Stimulated activated CD8-positive, alpha-beta memory T cell treated with anti-CD3 and anti-CD28 coated beads, Interleukin-15, amount 100 ng/mL, for 24 hours (primary cell): Measurements from ENCODE around the gene NRG3.

Source experiments
- DNase-seq: peaks from one replicate; pipeline ENCODE4 v3.0.0-alpha.2; 2020; ENCODE audit warnings: low read depth

NRG3 gene

GRCh38 chr10:81874875-81875466 is at the start of gene NRG3:
Gene NRG3, plus strand, starts transcription at chr10:81875194.
- no peak for DNase-seq

DNA sequence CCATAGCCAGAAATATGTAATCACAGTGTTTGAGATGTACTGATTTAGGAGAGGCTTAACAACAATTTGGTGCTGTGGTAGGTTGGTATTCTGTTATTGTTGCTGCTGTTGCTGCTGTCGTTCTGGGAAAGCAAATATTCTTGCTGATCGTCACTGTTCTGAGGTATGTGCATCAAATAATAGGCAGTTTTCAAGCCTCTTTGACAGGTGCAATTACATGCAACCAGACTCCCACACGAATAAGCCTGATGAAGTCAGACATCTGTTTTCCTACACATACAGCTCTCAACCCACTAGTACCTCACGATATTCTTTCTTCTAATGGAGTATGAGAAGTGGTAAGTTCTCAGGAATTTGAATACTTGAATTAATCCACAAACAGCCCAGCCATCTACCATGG is 46.7 kb upstream of the NRG3 start:
- no peak for DNase-seq

- DNase-seq: no peak
Observed at GRCh38 chr10:81831060-81831459, 43.9 kb upstream of the NRG3 start.

DNA sequence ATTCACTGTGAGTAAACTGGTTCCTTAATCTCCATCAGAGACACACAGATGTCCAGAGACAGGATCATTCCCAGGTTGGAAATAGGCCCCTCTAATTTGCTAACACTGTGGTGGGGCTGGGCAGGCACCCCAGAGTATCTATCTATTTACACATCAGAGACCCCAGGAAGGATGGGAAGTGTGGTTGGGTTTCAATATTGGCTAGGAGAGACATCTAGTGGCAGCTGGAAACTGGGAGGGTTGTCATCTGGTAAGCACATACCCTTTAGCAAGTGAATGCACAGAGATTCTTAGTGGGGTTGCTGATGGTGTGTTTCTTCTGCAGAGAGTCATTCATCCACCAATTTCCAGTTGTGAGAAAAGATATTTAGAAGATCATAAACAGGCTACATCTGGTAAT is 36.0 kb upstream of the NRG3 start:
- DNase-seq: no peak

- DNase-seq: no peak
Observed at GRCh38 chr10:81843042-81843441, 32.0 kb upstream of the NRG3 start.

DNA sequence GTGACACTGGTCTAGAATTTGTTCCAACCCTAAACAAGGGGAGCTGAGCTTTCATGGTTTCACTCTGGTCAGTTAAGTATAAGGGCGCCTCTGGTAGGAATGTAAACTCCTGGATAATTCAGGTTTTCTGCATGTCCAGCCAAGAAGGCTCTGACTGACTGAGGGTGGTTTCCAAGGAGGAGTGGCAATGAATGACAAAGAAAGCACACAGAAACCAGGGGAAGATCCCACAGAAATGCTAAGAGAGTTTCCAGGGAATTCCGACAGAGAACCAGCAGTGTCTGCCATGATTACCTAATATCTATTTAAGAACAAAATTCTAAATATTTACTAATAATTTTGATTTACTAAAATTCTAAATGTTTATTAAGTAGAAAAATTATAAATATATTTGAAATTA is 27.3 kb upstream of the NRG3 start:
- no peak for DNase-seq

- DNase-seq: no peak
Observed at GRCh38 chr10:81848514-81848913, 26.5 kb upstream of the NRG3 start.

DNA sequence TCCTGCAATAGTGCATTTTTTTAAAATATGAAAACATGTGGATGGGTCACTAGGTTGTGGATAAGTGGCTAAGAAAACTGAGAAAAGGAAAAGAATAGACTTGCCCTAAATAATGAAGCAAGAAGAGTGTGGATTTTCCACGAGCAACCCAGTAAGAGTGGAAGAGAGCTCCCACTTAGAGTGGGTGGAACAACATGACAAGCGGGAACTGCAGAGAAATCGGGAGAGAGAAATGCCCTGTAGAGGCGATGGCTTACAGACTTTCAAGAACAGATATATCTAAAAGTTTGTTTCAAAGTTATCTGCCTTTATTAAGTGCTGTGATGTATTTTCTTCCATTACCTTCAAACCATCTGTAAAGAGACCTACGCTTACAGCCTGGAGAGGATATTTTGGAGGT is 26.1 kb upstream of the NRG3 start:
- DNase-seq: no peak

DNA sequence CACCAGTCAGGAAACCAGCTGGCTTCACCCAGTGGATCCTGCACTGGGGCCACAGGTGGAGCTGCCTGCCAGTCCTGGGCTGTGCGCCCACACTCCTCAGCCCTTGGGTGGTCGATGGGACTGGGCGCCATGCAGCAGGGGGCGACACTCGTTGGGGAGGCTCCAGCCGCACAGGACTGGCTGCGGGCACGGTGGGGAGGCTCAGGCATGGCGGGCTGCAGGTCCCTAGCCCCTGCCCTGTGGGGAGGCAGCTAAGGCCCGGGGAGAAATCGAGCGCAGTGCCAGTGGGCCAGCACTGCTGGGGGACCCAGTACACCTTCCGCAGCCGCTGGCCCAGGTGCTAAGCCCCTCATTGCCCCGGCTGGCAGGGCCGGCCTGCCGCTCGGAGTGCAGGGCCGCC is 12.4 kb upstream of the NRG3 start:
- DNase-seq: no peak

DNA sequence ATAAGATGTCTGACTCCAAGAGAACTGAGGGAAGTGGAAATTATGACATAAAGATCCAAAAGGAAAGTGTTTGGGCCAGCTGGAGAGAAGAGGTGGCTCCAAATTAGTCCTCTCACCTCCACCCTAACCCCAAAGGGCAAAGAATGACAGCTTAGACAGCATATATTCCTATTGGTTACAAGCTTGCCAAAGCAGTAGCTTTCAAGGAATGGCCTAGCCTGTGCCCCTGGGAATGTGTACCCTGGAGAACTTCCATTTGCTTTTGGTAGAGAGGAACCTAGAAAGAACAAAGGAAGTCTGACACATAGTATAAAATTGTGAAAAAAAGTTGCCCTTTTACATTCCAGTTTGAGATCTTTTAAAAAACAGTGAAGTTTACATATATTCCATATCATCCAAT is 11.2 kb upstream of the NRG3 start:
- DNase-seq: no peak

DNA sequence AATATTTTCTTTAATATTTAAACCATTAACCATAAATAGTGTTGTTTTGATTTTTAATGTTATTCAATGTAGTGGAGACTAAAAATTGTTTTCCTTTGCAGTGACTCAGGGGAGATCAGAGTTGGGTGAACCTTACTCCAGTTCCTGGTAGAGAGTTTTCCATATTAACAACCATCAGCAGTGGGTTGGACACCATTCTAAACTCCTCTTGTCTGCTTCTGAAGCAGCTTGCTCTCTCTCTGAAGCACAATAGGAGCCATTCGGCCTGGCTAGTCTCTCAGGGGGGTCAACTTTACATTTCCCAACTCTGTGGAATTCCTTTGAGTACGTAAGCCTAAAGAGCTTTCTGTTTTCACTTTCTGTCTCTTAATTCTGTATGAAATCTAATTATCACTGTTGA is 9.4 kb upstream of the NRG3 start:
- DNase-seq: no peak

DNA sequence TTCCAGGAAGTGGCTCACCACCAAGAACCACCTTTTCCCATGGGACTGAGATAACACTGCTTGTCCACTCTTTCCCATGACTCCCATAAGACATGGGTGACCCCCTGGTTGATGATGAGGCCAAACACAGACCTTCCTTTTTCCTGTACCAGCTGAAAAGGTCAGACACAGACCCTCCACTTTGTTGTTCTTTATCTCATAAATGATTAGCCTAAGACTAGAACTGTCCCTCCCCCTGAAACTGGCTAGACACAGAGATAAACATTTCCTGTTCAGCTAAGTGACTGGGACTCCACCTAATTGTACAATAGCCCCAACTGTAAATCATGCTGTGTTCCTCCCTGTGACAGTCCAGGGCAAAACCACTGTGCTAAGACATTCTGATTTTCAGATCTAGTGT is 8.2 kb upstream of the NRG3 start:
- no peak for DNase-seq

DNA sequence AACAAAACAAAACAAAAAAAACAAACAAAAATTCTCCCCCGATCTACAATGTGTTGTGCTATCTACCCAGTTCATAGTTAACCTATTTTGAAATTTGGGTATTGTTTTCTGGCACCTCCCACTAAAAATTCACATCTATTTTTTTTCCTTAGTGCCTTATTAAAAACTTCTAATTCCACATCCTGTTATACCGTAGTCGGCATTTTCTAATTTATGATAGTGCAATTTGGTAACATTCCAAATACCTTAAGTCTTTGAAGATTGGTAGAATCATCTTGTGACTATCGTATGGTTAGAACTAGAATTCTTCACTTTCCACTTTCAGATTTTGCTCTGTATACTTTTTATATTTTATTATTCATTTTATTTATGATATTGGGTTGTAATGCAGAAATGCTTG is 4.5 kb upstream of the NRG3 start:
- DNase-seq: no peak

- no peak for DNase-seq
Observed at GRCh38 chr10:81871558-81871957, 3.4 kb upstream of the NRG3 start.

DNA sequence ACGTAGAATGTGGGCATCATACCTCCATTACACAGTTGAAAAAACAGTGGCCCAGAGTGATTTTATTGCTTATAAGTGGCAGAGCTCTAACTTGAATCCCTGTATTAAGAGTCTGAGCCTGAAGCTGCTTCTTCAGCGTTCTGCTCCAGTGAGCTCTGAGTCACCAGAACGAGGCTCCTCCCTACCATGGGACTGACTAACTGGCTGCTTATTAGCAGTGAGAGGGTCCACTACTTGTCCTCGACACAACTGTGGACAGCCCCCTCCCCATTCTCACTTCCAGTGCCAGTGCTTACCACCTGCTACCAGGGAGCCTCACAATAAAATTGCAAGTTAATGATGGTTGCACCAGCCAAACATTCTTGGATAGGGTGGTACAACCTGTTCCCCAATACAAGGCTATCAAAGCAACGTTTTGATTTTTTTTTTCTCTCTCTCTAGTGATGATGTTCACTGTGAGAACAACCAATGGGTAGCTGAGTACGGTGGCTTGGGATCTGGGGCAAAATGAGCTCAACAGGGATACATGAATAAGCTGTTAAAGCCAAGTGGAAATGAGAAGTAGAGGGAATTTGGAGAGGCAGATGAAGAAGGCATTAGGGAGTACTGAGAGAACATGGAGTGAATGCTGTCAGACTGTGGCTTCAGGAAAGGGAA is 2.7 kb upstream of the NRG3 start:
- no peak for DNase-seq

GRCh38 chr10:81873231-81873931 is 1.6 kb upstream of the NRG3 start:
- DNase-seq: no peak

DNA sequence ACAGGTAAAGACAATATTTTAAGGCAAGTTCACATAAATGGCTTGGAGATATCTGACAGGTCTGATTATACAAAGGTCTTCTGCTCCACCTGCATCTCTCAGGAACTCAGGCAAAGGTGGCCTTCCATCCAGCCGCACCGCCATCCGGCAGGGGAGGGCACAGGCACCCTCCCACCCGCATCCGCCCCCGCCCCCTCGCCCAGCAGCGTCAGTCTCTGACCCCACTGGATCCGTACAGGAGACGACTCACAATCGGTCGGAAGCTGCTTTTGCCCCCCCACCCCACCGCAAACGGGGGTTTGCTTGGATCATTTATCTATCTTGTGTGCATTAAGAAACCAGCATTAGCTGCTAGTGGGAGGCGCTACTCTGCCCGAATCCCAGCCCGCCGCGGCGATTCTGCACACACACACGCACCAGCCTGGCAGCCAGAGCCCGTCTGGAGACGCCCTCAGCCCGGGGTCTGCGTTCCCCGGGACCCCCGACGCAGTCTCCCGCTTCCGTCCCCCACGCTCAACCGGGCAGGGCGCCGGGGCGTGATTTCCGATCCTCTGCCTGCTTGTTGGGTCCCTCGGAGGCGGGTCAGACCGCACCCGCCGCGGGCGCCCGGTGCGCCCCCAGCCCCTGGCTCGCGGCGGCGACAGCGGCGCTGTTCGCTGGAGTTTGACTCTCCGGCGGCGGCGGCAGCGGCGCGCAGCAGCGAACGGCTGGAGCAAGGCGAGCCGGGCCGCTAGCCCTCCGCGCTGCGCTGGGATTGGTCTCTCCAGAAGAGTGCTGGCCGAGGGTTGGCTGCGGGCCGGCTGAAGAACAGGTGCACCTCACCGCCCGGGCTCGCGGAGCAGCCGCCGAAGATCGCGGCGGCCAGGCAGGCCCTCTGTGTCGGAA is 820 bp upstream of the NRG3 start:
- DNase-seq: no peak

DNA sequence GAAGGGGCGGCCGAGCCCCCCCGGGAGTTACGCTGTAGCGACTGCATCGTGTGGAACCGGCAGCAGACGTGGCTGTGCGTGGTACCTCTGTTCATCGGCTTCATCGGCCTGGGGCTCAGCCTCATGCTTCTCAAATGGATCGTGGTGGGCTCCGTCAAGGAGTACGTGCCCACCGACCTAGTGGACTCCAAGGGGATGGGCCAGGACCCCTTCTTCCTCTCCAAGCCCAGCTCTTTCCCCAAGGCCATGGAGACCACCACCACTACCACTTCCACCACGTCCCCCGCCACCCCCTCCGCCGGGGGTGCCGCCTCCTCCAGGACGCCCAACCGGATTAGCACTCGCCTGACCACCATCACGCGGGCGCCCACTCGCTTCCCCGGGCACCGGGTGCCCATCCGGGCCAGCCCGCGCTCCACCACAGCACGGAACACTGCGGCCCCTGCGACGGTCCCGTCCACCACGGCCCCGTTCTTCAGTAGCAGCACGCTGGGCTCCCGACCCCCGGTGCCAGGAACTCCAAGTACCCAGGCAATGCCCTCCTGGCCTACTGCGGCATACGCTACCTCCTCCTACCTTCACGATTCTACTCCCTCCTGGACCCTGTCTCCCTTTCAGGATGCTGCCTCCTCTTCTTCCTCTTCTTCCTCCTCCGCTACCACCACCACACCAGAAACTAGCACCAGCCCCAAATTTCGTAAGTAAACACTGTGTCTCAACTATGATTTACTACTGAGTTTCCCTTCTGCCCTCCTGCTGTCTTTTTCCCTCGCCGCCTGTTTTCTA is 666 bp downstream of the NRG3 start:
- no peak for DNase-seq

DNA sequence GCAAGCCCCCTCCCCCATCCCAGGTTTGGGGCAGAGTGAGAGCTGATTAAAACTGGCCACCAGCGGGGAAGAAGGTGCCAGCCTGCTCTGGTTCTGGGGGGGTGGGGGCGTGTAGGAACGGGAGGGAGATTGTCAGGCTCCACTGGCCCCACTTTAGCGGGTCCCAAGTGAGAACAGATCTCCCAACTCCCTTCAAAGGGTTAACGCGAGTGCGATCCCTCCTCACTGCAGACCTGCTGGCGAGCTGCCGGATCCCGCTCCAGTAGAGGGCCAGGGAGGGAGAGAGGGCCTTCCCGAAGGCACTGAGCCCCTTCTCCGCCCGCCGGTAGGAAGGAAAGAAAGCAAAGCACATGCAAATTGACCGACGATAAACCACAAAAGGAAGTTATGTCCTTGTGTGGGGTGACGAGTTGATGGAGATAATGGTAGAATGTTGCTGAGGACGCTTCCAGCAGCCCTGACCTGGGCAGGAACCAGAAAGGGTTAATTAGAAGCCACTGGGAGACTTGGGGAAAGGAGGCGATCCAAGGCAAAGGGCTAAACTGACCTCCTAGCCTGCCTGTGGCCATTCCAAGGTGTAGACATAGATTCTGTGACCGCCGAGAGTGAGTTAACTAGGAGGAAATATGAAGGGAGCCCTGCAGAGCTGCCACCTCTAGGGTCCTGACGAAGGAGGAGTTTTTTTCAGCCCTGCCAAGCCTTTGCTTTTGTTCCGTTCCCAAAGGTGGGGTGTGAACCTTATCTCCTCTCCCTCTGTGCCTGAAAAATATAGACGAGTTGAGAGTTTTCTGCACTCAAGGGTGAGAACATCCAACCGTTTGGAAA is 1.5 kb downstream of the NRG3 start:
- no peak for DNase-seq

DNA sequence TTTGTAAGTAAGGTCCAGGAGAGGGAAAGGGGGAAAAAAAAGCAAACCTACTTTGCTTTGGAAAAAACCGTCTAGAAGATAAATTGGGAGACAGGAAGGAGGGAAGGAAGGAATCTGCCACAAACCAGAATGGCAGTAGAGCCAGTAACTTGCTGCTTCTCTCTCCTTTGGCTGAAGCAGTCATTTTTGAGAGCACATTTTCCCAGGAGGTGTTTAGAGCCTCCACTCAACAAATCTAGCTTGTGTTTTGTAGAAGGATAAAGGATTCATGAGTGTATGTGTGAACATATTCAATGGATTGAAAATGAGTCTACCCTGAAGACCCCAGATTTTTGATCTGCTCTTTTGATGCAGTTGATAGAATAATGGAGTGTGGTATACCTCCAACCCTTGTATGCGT is 2.6 kb downstream of the NRG3 start:
- no peak for DNase-seq

GRCh38 chr10:81882011-81882410 is 7.0 kb downstream of the NRG3 start:
- DNase-seq: no peak
